ELF-1 (cell line): ENCODE results near the gene VSTM2B.
"Not testable (repeated sequence)": the region's sequence is repeated elsewhere in the genome, so short reads cannot be mapped to it uniquely, and the experiment has no call there.

Experiments used
- DNase-seq: peaks from one replicate; pipeline ENCODE4 v3.0.0-alpha.2; 2016; ENCODE audit warnings: low read depth, low spot score

Gene VSTM2B

DNA sequence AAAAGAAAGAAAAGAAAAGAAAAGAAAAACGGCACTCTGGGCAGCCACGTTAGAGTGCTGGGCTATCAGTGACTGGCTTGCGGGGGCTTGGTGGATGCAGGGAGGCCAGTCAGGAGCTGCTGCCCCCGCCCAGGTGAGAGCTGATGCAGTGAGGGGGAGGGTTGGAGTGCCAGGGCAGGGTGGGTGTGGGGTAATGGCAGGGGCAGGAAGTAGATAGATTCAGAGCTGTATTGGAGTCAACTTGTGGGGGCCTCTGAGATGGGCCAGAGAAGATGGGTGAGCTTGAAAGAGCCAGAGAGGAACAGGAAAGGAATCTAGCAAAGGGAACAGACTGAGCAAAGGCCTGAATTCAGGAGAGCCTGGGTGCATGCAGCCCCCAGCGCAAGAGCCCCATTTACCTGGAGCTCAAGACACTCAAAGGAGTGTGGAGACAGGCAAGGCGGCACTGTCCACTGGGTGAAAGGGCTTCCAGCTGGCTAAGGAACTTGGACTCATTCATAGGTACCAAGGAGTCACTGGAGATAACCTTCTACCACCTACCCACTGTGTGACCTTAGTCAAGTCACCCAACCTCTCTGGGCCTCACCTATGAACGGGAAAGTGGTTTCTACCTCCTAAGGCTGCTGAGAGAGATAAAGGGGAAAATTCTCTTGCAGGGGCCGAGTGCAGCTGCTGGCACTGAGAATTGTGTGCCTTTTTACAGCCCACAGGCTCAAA lies 20.2 kb downstream of the VSTM2B start:
- no peak for DNase-seq

DNA sequence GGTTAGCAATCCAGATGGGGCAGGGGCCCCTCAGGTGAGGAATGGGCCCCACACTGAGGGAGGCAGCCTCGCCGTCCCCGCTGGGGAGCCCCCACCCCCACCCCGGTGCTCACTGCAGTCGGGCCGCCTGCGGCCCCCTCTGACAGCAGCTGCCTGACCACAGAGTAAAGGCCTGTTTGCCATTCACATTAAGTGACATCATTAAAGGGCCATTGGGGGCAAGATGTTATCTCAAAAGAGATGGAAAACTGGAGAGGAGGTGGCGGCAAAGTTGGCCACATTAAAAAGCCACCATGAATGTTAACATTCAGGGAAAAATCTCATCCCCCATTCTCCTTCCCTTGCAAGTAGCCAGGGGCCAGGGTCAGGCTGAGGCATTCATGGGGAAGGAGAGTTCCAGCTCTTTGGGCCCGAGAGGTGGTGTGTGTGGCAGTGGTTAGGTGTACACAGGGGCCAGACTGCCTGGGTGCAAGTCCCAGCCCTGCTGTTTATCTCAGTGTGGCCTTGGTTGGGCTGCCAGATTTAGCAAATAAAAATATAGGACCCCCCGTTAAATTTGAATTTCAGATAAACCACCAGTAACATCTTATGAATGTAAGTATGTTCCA lies 20.9 kb downstream of the VSTM2B start:
- no peak for DNase-seq

DNA sequence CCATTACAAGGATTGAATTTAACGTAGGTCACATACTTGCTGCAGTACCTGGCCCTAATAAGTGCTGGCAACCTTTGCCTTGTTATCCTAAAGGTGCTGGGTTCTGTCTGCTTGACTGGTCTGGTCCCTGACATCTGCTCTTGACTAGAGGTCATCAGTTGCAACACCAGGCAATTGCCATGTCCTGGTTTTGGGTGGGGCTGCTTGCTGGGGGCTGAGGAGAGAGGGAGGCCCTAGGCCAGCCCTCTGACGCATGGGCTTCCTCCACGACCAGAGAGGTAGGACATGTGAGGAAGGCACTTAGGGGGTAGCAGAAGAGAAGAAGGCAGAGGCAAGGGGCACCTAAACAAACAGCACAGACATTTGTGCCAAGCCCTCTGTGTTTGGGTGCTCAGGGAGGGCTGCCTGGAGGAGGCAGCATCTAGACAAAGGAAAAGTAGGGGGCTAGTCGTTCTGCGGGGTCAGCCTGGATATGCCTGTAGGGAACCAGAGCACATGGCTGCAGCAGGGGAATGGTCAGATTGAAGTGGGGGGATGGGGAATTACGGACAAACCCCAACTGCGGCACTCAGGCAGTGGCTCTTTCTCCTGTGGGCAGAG lies 21.7 kb downstream of the VSTM2B start:
- no peak for DNase-seq

DNA sequence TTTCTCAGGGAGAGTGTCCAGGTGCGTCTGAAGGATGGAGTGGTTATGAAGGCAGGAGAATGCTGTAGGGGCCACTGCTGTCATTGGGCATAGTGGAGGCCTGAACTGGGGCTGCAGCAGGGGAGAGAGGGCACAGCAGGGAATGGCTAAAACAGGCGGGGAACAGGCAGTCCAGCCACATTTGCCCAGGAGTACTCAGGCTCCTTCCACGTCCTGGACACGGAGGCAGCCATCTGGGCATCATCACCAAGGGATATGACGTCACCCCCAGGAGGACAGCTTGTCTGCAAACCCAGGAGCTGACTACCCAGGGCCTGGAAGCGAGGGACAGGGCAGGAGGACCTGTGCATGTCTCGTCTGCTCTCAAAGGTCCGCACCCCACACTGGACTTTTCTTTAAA lies 22.2 kb downstream of the VSTM2B start:
- DNase-seq: no peak

DNA sequence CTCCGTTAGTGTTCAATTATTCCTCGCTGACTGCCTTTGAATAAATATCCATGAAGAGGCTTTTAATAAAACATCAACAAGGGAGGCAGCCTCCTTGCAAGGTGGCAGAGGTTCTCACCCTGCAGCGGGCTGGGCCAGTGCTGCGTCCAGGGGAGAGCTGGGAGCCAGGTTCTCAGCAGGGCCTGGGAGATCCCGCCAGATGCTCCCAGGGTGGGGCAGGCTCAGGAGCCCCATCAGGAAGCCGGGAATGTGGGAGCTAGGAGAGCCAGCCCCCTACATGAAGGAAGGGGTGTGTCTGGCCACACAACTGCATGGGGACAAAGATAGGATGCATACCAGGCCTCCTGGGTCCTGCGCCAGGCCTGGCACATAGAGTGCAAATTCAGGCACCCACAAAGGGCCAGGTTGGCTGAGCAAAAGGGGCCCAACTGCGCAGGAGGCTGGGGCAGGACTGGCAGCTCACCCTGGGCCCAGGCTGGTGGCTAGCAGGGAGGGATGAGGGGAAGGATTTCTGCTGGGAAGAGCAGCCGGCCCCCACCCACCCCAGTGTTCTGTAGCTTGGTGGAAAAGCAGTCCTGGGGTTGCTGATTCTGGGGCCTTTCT lies 22.8 kb downstream of the VSTM2B start:
- no peak for DNase-seq

DNA sequence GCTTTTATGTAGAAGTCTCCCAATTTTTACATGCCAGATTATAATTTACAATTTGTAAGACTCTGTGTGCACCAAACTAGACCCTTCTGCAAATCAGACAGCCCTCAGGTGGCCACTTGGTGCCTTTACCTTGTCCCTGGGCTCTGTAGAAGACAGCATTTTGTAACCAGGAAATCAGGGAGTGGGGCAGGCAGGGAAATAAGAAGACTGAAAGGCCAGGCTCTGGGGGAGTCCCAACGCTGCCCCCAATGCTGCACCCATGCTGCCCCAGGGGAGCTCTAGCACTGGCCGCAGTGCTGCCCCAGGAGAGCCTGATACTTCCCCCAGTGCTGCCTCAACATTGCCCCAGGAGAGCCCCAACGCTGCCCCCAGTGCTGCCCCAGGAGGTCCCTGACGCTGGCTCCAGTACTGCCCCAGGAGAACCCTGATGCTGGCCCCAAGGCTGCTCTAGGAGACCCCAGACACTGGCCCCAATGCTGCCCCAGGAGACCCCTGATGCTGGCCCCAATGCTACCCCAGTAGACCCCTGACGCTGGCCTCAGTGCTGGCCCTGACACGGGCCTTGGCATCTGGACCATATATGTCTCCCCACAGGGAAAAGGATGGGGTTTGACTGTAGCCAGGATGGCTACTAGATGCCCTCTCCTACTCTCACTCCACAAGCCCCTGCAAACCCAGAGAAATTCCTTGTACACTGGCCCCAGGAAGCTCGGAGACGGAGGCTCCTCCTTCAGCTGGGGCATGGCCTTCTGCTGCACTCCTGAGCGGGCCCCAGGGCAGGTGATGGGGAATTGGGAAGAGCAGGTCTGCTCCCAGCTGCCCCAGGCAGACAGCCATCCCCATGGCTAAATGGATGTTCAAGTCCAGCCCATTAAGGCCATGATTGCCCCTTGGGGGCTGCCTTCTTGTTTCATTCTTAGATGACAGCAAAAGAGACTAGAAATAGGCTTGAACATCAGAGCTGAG lies 23.6 kb downstream of the VSTM2B start:
- DNase-seq: no peak

DNA sequence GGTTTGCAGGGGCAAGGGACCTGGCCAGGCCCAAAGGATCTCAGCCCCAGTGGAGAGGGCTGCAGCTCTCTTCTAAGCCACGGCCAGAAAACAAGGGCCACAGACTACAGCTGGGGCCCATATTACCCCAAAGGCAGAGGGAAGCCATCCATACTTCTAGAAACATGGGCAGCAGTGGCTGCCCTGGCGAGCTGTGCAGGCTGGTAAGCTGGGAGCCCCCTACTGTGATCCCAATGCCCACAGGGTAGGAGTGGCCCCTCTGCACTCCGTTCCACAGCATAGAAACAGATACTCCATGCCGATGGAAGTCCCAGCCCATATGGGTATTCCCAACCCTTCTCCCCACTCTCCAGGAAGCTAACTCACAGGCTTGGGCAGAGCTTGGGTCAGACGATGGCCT lies 25.1 kb downstream of the VSTM2B start:
- no peak for DNase-seq

DNA sequence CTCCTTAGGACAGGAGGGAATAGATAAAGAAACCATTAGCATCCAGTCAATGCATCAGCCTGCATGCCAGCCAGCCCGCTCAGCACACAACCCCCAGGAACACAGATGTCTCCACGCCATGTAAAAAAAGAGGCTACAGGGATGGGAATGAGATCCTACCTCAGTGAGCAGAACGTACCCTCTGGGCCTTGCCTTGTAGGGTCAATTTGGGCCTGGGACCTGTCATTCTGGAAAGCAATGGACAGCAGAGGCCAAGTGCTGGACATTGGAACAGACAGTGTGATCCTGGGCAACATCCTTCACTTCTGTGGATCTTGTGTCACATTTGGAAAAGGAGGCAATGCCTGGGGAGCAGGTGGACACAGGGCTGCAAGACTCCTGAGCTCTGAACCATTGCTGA lies 26.0 kb downstream of the VSTM2B start:
- DNase-seq: no peak

DNA sequence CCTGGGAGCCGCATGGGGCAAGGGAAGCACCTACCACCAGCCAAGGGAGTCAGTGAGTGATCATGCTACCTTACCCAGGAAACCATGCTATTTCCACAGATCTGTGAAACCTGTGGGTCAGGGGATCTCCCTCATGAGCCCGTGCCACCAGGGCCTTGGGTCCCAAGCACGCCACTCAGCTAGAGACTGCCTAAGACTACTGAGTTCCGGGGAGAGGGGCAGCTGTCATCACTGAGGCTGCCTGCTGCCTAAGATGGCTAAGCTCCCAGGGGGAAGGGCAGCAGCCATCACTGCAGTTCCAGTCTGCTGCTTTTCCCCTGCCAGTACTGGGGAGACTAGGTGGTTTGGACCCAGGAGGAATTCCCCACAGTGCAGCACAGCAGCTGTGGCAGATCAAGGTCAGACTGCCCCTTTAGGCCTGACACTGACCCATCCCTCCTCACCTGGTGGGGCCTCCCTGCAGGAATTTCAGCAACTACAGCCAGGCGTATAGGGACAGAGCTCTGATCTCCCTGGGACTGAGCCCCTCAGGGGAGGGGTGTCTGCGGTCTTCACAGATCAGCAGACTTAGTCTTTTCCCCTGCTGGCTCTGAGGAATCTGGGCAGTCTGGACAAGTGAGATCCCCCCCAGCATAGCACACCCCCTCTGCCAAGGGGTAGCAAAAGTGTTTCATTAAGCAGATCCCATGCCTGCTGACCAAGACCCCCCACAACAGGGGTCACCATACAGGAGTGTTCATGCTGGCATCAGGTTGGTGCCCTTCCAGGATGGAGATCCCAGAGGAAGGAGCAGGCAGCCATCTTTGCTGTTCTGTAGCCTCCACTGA lies 26.9 kb downstream of the VSTM2B start:
- DNase-seq: no peak

DNA sequence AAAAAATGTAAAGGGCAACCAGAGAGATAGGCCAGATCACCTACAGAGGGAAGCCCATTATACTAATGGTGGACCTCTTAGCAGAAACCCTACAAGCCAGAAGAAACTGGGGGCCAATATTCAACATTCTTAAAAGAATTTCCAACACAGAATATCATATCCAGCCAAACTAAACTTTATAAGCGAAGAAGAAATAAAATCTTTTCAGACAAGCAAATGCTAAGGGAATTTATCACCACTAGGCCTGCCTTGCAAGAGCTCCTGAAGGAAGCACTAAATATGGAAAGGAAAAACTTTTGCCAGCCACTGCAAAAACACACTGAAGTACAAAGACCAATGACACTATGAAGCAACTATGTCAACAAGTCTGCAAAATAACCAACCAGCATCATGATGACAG lies 28.4 kb downstream of the VSTM2B start:
- no peak for DNase-seq

DNA sequence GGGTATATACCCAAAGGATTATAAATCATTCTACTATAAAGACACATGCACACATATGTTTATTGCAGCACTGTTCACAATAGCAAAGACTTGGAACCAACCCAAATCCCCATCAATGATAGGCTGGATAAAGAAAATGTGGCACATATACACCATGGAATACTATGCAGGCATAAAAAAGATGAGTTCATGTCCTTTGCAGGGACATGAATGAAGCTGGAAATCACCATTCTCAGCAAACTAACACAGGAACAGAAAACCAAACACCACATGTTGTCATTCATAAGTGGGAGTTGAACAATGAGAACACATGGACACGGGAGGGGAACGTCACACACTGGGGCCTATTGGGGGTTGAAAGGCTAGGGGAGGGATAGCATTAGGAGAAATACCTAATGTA lies 33.3 kb downstream of the VSTM2B start:
- not testable (repeated sequence) for DNase-seq

DNA sequence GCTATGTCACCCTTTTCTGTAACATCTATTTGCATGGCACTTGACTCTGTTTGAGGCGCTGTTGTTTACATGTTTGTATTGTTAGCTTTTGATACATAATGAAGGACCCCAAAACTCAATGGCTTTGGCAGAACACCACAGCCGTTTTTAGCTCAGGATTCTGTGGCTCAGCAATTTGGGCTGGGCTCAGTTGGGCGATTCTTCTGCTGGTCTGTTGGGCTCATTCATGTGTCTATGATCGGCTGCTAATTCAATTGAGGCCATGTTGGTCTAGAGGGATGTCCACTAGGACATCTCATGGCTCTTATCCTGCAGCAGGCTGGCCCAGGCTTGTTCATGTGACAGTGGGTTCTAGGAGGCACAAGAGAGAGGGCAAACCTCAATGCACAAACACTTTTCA lies 33.9 kb downstream of the VSTM2B start:
- DNase-seq: no peak

DNA sequence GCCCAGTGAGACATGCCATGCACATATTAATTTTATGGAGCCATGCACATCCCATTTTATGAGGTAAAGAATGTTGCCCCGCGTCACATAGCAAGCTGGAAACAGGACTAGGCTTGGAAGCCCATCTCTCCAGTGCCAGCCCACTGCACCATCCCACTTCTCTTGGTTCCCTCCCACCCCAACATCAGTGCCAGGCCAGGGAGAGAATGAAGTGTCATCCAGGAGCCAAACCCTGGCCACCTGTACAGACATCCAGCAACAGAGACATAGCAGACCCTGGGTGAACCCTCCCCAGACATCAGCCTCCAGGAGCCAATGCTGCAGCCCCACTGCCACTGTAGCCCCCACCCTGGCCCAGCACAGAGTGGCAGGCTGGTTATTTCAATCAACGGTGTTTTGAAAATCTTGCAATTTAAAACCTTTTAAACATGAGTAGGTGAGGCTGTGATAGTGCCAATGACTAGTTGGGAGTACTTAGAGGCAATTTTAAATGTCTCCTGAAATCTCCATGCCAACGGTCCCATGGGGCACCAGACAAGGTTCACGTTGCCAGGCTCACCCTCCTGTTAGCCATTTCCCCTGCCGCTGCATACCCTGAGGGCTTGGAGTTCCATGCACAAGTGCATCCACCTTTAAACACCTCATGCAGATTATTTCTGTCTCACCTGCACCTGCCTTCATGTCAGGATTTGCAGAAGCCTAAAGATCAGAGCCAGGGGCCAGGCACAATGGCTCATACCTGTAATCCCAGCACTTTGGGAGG lies 34.7 kb downstream of the VSTM2B start:
- no peak for DNase-seq

DNA sequence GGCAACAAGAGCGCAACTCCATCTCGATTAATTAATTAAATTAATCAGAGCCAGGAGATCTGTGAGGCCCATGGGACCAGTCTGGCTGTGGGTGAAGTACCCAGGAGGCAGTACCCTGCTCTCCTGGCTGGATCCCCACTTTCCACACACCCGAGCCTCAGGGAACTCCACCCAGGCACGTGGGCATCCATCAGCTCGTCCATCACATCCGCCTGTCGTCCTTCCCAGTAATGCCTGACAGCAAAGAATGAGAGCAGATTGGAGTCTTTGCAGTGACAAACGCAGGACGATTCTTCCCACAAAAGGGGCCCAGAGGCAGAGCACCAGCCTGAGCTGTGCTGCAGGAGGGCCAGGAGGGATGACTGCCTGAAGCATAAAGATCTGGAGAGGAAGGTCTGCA lies 35.8 kb downstream of the VSTM2B start:
- DNase-seq: no peak

DNA sequence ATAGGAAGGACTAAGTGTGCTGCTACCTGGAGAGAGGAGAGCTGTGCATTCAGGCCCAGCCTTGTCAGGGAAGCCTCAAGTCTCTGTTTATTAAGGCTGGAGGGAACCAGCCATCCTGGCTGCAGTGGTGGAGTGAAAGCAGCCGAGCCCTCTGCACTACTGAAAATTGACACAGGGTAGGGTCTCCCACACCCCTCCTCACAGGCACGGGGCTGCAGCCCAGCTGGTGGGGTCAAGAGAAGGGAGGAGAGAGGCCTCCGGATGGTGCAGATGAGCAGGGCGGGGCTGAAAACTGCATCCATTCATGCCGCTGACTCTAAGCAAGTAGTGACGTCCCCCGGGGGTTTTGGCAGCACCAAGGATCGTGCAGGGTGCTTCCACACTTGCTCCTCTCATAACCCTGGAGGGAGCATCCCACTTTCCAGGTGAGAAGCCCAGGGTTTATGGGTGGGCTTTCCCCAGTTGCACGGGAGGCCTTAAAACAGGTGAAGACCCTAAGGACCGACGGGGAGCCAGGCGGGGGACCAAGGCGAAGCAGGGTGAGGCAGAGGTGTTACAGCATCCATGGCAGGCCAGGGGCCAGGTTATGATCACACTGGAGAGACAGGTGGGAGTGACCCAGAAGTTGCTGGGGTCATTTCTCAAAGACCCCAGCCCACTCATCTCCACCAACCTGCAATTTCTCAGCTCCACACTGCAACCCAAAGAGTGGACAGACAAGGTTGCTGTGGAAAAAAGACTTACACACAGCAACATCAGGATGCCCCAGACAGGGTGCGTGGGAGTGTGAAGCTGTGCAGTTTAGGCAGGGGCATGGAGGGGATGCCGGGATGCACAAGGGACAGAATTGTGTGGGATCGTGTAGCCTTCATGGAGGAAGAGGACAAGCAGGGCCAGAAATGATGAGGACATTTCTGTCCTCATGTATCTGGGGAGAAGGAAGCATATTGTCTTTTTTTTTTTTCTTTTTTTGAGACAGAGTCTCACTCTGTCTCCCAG lies 36.8 kb downstream of the VSTM2B start:
- DNase-seq: no peak

DNA sequence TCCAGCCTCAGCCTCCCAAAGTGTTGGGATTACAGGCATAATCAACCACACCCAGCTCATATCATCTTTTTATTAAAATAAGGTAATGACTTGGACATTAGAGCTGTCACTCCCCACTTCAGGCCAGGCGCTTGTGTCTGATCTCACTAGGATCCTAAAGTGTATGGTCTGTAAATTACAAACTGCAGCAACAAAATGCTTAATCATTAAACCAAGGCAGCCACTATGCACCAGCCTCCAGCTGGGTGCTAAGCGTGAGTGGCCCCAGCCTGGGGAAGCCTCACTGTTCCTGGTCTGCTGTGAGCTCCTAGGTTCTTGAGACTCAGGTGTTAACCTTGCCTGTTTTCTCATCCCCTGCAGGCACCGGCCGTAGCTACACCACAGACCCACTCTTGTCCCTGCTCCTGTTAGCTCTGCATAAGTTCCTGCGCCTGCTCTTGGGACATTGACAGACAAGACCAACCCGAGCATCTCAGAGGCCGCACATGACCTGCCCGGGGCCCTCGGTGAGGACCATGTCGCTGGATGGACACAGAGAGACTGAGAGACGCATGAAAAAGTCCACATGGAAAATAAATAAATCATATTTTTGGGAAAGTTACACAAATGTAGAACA lies 37.8 kb downstream of the VSTM2B start:
- DNase-seq: no peak

DNA sequence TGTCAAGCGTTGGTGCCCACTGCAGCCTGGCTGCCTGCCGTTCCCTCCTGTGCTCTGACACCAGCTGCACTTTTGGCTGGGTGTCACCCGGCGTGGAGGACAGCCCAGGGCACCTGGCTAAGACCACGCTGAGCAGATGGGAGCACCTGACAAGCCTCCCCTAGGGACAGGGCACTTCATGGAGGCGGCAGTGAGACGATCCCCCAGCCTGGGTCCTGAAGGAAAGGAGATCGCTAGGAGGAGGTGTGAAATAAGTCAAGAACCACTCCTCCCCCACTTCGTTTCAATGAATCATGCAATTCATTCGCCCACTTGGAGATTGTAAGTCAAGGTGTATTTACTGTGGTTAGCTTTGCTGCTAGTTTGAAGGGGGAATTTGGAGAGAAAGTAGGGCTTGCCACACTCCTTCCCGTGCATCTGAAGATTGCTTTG lies 38.8 kb downstream of the VSTM2B start:
- no peak for DNase-seq

DNA sequence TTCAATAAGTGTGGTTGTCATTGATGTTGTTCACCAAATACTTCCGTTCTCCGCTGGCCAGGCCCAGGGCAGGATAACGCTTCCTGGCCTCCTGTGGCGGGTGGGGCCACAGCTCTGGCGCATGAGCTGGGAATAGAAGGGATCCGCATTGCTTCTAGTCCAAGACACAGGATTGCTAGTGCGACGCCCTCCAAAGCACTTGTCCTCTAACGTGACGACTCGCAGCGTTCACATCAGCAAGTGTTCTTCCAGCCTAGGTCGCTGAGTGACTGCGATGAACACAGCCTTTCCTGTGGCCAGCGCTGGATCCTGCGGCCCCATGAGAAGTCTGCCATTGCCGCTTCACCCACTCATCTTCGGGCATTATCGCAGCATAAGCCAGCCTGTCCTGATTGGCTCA lies 39.4 kb downstream of the VSTM2B start:
- no peak for DNase-seq
